ENCODE measurements around the gene ALK. TPM values are rescaled to one million over a fixed set of nuclear protein-coding genes. Genes with fewer than 3 reads are reported as not detected.

Gene ALK
- total and polyA plus RNA-seq, 7 experiments from 2014 or later: 0.13 TPM; not detected in 6

- H3K27me3 ChIP-seq (ENCODE audit: control insufficient read depth in 2 of 2, insufficient read depth in 2 of 2, low read length in 2 of 2): no peaks in the 10 kb centered on the region
- H3K4me3 Mint-ChIP-seq: no peak overlapping the region
- H3K4me3 ChIP-seq (ENCODE audit: low read length): no peak overlapping the region
- H3K36me3 ChIP-seq (ENCODE audit: control insufficient read depth in 2 of 3, insufficient read depth in 3 of 3, low read length in 3 of 3): no peaks in the 10 kb centered on the region
- intact Hi-C loops (cut with micrococcal nuclease): no loop called here
- H3K9me3 Mint-ChIP-seq: peaks cover 8 to 31% (median 19%) of the 10 kb centered on the region in 11 donors
- no peaks in the 10 kb centered on the region for H3K9me3 ChIP-seq (ENCODE audit: control insufficient read depth in 2 of 3, low read length in 3 of 3)
- H3K4me1 ChIP-seq (ENCODE audit: control insufficient read depth in 2 of 2, insufficient read depth in 2 of 2, low read length in 2 of 2): no peaks in the 10 kb centered on the region
- H3K4me1 Mint-ChIP-seq: no peaks in the 10 kb centered on the region
- ChIA-PET CTCF (no interaction called here), POLR2A (no interaction called here)
- H3K27me3 Mint-ChIP-seq: peaks cover 0 to 39% (median 25%) of the 10 kb centered on the region in 5 donors
- H3K36me3 Mint-ChIP-seq: peaks cover 0 to 10% (median 0%) of the 10 kb centered on the region in 5 donors
- no peak for DNase-seq
- ATAC-seq: no peak
- H3K27ac Mint-ChIP-seq: no peak overlapping the region
- H3K27ac ChIP-seq (ENCODE audit: low read depth, low read length): no peak overlapping the region
Observed at GRCh38 chr2:29650631-29651097, 270.7 kb downstream of the ALK start.

DNA sequence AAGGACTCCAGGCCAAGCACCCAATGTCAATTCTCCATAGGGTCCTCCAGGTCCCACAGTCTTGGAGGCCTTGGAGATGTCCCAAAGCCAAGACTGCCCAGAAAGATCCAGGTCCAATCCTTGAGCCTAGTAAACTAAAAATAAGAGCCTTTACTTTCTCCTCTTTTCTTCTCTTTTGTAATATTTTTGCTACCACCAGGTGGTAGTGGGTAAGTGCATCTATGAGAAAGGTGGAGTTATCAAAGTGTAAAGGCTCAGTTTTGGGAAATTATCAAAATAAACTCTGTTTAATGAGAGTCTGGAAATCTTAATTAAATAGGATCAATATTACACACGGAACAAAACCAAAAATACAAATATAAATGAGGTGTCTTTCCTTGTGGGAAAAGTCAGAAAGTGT is 276.4 kb downstream of the ALK start:
- H3K27ac Mint-ChIP-seq: no peak overlapping the region
- H3K27me3 Mint-ChIP-seq: peaks cover 0 to 40% (median 24%) of the 10 kb centered on the region in 5 donors
- no peaks in the 10 kb centered on the region for H3K4me1 Mint-ChIP-seq
- Histone ChIP-seq H3K27me3 (ENCODE audit: control insufficient read depth in 2 of 2, insufficient read depth in 2 of 2, low read length in 2 of 2) (no peaks in the 10 kb centered on the region), H3K4me1 (ENCODE audit: control insufficient read depth in 2 of 2, insufficient read depth in 2 of 2, low read length in 2 of 2) (no peaks in the 10 kb centered on the region), H3K9me3 (ENCODE audit: control insufficient read depth in 2 of 3, low read length in 3 of 3) (no peaks in the 10 kb centered on the region), H3K4me3 (ENCODE audit: low read length) (no peak overlapping the region), H3K36me3 (ENCODE audit: control insufficient read depth in 2 of 3, insufficient read depth in 3 of 3, low read length in 3 of 3) (no peaks in the 10 kb centered on the region), H3K27ac (ENCODE audit: low read depth, low read length) (no peak overlapping the region)
- no peak for DNase-seq
- H3K9me3 Mint-ChIP-seq: peaks cover 7 to 31% (median 19%) of the 10 kb centered on the region in 11 donors
- POLR2A ChIA-PET: no interaction called here
- CTCF ChIA-PET: no interaction called here
- no peak for ATAC-seq
- H3K4me3 Mint-ChIP-seq: no peak overlapping the region
- intact Hi-C loops (cut with micrococcal nuclease): no loop called here
- peaks cover 0 to 10% (median 0%) of the 10 kb centered on the region in 5 donors for H3K36me3 Mint-ChIP-seq

DNA sequence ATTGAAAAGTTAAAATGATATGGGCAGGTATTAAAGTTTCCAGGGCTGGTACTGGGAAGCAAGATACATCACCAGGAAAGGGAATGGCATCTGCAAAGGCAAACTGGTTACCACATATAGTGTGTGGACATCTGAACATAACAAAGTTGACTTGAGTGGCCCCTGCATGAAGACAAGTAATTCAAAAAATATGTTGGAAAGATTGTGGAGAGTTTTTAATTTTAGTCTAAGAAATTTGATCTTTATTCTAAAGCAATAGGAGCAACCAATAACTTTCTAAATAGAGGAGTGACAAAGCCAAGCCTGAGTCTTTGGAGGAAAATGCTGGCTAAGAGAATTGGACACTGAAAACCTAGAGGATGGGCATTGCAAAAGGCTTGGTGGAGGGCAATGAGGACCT is 278.2 kb downstream of the ALK start:
- Mint-ChIP-seq H3K9me3 (peaks cover 0 to 18% (median 6%) of the 10 kb centered on the region in 11 donors), H3K27me3 (peaks cover 0 to 43% (median 19%) of the 10 kb centered on the region in 5 donors)

DNA sequence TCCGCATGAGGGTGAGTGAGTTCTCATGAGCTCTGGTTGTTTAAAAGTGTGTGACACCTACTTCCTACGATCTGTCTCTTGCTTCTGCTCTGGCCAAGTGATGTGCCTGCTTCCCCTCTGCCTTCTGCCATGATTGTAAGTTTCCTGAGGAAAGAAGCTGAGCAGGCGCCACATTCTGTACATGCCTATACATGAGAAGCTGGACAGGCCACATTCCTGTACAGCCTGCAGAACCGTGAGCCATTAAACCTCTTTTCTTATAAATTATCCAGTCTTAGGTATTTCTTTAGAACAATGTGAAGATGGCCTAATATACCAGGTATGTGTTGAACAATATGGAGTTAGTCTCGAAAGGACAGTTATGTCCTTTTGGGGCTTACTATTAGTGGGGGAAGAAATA is 281.0 kb downstream of the ALK start:
- Histone ChIP-seq H3K4me1 (ENCODE audit: control insufficient read depth in 2 of 2, insufficient read depth in 2 of 2, low read length in 2 of 2) (no peaks in the 10 kb centered on the region), H3K27ac (ENCODE audit: low read depth, low read length) (no peak overlapping the region), H3K9me3 (ENCODE audit: control insufficient read depth in 2 of 3, low read length in 3 of 3) (no peaks in the 10 kb centered on the region), H3K4me3 (ENCODE audit: low read length) (no peak overlapping the region), H3K36me3 (ENCODE audit: control insufficient read depth in 2 of 3, insufficient read depth in 3 of 3, low read length in 3 of 3) (no peaks in the 10 kb centered on the region), H3K27me3 (ENCODE audit: control insufficient read depth in 2 of 2, insufficient read depth in 2 of 2, low read length in 2 of 2) (no peaks in the 10 kb centered on the region)
- Mint-ChIP-seq H3K27ac (no peak overlapping the region), H3K27me3 (peaks cover 5 to 34% (median 16%) of the 10 kb centered on the region in 5 donors), H3K36me3 (no peaks in the 10 kb centered on the region), H3K4me1 (no peaks in the 10 kb centered on the region), H3K9me3 (peaks cover 0 to 4% (median 0%) of the 10 kb centered on the region in 11 donors), H3K4me3 (no peak overlapping the region)
- CTCF ChIA-PET: no interaction called here
- ATAC-seq (no peak), DNase-seq (no peak)
- intact Hi-C loops (cut with micrococcal nuclease): no loop called here
- POLR2A ChIA-PET: no interaction called here

More for the DNA sequence above, 278.2 kb downstream of the ALK start:
- no peak overlapping the region for H3K27ac ChIP-seq (ENCODE audit: low read depth, low read length)
- no peaks in the 10 kb centered on the region for H3K4me1 Mint-ChIP-seq
- ChIA-PET POLR2A (no interaction called here), CTCF (no interaction called here)
- H3K27me3 ChIP-seq (ENCODE audit: control insufficient read depth in 2 of 2, insufficient read depth in 2 of 2, low read length in 2 of 2): no peaks in the 10 kb centered on the region
- ATAC-seq: no peak
- no peaks in the 10 kb centered on the region for H3K4me1 ChIP-seq (ENCODE audit: control insufficient read depth in 2 of 2, insufficient read depth in 2 of 2, low read length in 2 of 2)
- DNase-seq: no peak
- intact Hi-C loops (cut with micrococcal nuclease): no loop called here
- no peak overlapping the region for H3K27ac Mint-ChIP-seq
- H3K36me3 ChIP-seq (ENCODE audit: control insufficient read depth in 2 of 3, insufficient read depth in 3 of 3, low read length in 3 of 3): no peaks in the 10 kb centered on the region
- no peaks in the 10 kb centered on the region for H3K9me3 ChIP-seq (ENCODE audit: control insufficient read depth in 2 of 3, low read length in 3 of 3)
- H3K4me3 ChIP-seq (ENCODE audit: low read length): no peak overlapping the region
- H3K4me3 Mint-ChIP-seq: no peak overlapping the region
- H3K36me3 Mint-ChIP-seq: no peaks in the 10 kb centered on the region

DNA sequence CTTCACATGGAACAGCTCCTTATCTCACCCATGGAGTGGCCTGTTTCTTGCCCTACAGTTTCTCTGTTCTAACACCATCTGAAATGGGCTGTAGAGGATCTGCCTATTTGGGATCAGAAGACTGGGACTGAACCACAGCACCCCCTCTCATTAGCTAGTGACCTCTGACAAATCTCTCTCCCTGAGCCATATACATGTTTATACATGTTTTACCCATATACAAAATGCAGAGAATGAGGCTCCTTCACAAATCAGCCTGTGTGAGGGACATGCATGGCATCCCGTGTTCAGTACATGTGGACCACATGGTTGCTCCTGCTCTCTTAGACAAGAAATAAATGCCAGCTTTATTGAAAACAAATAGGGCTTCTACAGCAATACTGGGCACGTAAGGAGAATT is 282.7 kb downstream of the ALK start:
- H3K27ac ChIP-seq (ENCODE audit: low read depth, low read length): no peak overlapping the region
- DNase-seq (no peak), ATAC-seq (no peak)
- H3K36me3 ChIP-seq (ENCODE audit: control insufficient read depth in 2 of 3, insufficient read depth in 3 of 3, low read length in 3 of 3): no peaks in the 10 kb centered on the region
- peaks cover 7 to 49% (median 21%) of the 10 kb centered on the region in 5 donors for H3K27me3 Mint-ChIP-seq
- H3K4me1 Mint-ChIP-seq: no peaks in the 10 kb centered on the region
- intact Hi-C loops (cut with micrococcal nuclease): no loop called here
- H3K27me3 ChIP-seq (ENCODE audit: control insufficient read depth in 2 of 2, insufficient read depth in 2 of 2, low read length in 2 of 2): peaks cover 0 to 4% of the 10 kb centered on the region in 2 donors
- no peak overlapping the region for H3K27ac Mint-ChIP-seq
- CTCF ChIA-PET: no interaction called here
- H3K9me3 ChIP-seq (ENCODE audit: control insufficient read depth in 2 of 3, low read length in 3 of 3): no peaks in the 10 kb centered on the region
- H3K4me3 ChIP-seq (ENCODE audit: low read length): no peak overlapping the region
- no peaks in the 10 kb centered on the region for H3K4me1 ChIP-seq (ENCODE audit: control insufficient read depth in 2 of 2, insufficient read depth in 2 of 2, low read length in 2 of 2)
- H3K9me3 Mint-ChIP-seq: peaks cover 0 to 4% (median 0%) of the 10 kb centered on the region in 11 donors
- POLR2A ChIA-PET: no interaction called here
- H3K36me3 Mint-ChIP-seq: no peaks in the 10 kb centered on the region
- H3K4me3 Mint-ChIP-seq: no peak overlapping the region

DNA sequence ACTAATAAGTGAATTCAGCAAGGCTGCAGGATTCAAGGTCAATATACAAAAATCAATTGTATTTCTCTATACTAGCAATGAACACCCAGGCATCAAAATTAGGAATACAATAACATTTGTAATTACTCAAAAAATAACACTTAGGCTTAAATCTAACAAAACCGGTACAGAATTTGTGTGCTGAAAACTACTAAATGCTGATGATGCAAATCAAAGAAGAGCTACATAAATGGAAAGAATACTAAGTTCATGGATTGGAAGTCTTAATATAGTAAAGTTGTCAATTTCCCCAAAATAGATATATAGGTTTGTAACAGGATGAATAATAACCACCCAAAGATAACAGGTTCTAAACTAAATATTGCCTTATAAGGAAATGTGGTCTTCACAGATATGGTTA is 286.5 kb downstream of the ALK start:
- H3K36me3 Mint-ChIP-seq: no peaks in the 10 kb centered on the region
- no peaks in the 10 kb centered on the region for H3K9me3 ChIP-seq (ENCODE audit: control insufficient read depth in 2 of 3, low read length in 3 of 3)
- H3K27me3 Mint-ChIP-seq: peaks cover 16 to 42% (median 38%) of the 10 kb centered on the region in 5 donors
- H3K4me1 ChIP-seq (ENCODE audit: control insufficient read depth in 2 of 2, insufficient read depth in 2 of 2, low read length in 2 of 2): no peaks in the 10 kb centered on the region
- DNase-seq (no peak), ATAC-seq (no peak)
- H3K9me3 Mint-ChIP-seq: peaks cover 0 to 2% (median 0%) of the 10 kb centered on the region in 11 donors
- H3K27ac Mint-ChIP-seq: no peak overlapping the region
- no peak overlapping the region for H3K4me3 Mint-ChIP-seq
- ChIA-PET POLR2A (no interaction called here), CTCF (no interaction called here)
- H3K27me3 ChIP-seq (ENCODE audit: control insufficient read depth in 2 of 2, insufficient read depth in 2 of 2, low read length in 2 of 2): peaks cover 0 to 4% of the 10 kb centered on the region in 2 donors
- no peak overlapping the region for H3K27ac ChIP-seq (ENCODE audit: low read depth, low read length)
- no peaks in the 10 kb centered on the region for H3K36me3 ChIP-seq (ENCODE audit: control insufficient read depth in 2 of 3, insufficient read depth in 3 of 3, low read length in 3 of 3)
- H3K4me1 Mint-ChIP-seq: no peaks in the 10 kb centered on the region
- no peak overlapping the region for H3K4me3 ChIP-seq (ENCODE audit: low read length)
- intact Hi-C loops (cut with micrococcal nuclease): no loop called here

DNA sequence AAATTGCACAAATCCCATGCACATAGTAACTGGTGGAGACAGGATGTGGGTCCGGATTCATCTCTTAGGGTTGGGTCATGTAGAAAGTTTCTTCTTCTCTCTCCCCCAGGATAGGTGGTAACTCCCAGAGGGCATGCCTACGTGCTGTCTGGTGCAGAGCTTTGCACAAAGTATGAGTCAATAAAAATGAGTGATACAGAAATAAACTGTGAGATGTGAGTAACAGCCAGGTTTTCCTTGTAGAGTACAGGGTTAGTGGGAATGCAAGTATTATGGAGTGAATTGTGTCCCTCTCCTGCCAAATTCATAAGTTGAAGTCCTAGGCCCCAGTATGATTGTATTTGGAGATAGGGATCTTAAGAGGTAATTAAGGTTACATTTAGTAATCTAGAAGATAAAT is 289.4 kb downstream of the ALK start:
- no peaks in the 10 kb centered on the region for H3K4me1 ChIP-seq (ENCODE audit: control insufficient read depth in 2 of 2, insufficient read depth in 2 of 2, low read length in 2 of 2)
- ChIA-PET POLR2A (no interaction called here), CTCF (no interaction called here)
- H3K9me3 Mint-ChIP-seq: peaks cover 0 to 2% (median 0%) of the 10 kb centered on the region in 11 donors
- no peak overlapping the region for H3K27ac Mint-ChIP-seq
- DNase-seq (no peak), ATAC-seq (no peak)
- no peak overlapping the region for H3K4me3 ChIP-seq (ENCODE audit: low read length)
- no peak overlapping the region for H3K4me3 Mint-ChIP-seq
- no peak overlapping the region for H3K27ac ChIP-seq (ENCODE audit: low read depth, low read length)
- H3K4me1 Mint-ChIP-seq: no peaks in the 10 kb centered on the region
- no peaks in the 10 kb centered on the region for H3K9me3 ChIP-seq (ENCODE audit: control insufficient read depth in 2 of 3, low read length in 3 of 3)
- peaks cover 16 to 49% (median 41%) of the 10 kb centered on the region in 5 donors for H3K27me3 Mint-ChIP-seq
- intact Hi-C loops (cut with micrococcal nuclease): no loop called here
- no peaks in the 10 kb centered on the region for H3K36me3 Mint-ChIP-seq
- H3K36me3 ChIP-seq (ENCODE audit: control insufficient read depth in 2 of 3, insufficient read depth in 3 of 3, low read length in 3 of 3): no peaks in the 10 kb centered on the region
- H3K27me3 ChIP-seq (ENCODE audit: control insufficient read depth in 2 of 2, insufficient read depth in 2 of 2, low read length in 2 of 2): peaks cover 0 to 6% of the 10 kb centered on the region in 2 donors

All from naive thymus-derived CD4-positive, alpha-beta T cell (primary cell).